Cardiac fibroblast (primary cell): ENCODE results near the gene TAGAP.

Experiments
- DNase-seq, 2 donors: peaks; one replicate each; pipeline versions ENCODE4 v3.0.0 to v3.0.0-alpha.2; 2010; ENCODE audit warnings: low read depth in 2 of 2
- H3K4me3 ChIP-seq, 2 donors: replicated peaks in 1 of 2; 1 replicate in 1 of 2; 2 replicates in 1 of 2; pipeline ENCODE4 v1.5.1; 2011; ENCODE audit warnings: low read depth in 2 of 2, low read length in 2 of 2, mild to moderate bottlenecking in 2 of 2, moderate library complexity in 1 of 2
- CTCF ChIP-seq: IDR thresholded peaks from one replicate; pipeline ENCODE4 v1.5.1; 2011; ENCODE audit warnings: low read depth, mild to moderate bottlenecking, low read length, inconsistent platforms

Gene TAGAP

GRCh38 chr6:159089443-159089842 is 44.7 kb upstream of the TAGAP start:
- H3K4me3 ChIP-seq = no peak overlapping the region
- DNase-seq = no peak
- TF ChIP-seq CTCF = no peak

GRCh38 chr6:159086033-159086618 is 41.3 kb upstream of the TAGAP start:
- DNase-seq = no peak
- no peak overlapping the region for H3K4me3 ChIP-seq
- TF ChIP-seq CTCF = no peak

GRCh38 chr6:159085396-159085895 is 40.7 kb upstream of the TAGAP start:
- H3K4me3 ChIP-seq = no peak overlapping the region
- no peak for DNase-seq
- TF ChIP-seq CTCF = no peak

GRCh38 chr6:159084493-159085091 is 39.8 kb upstream of the TAGAP start:
- H3K4me3 ChIP-seq = no peak overlapping the region
- peak; percentile 68 to 87 for DNase-seq
- TF ChIP-seq CTCF = no peak

- no peak for TF ChIP-seq CTCF
- no peak for DNase-seq
These were observed 38.4 kb upstream of the TAGAP start for GRCh38 chr6:159083146-159083545.

GRCh38 chr6:159082039-159082815 is 37.4 kb upstream of the TAGAP start:
- no peak overlapping the region for H3K4me3 ChIP-seq
- no peak for DNase-seq
- TF ChIP-seq CTCF = no peak

More at GRCh38 chr6:159083146-159083545, 38.4 kb upstream of the TAGAP start:
- no peak overlapping the region for H3K4me3 ChIP-seq
